Thoracic aorta (tissue), 2 donors: ENCODE measurements around the gene RIBC1. TPM values are rescaled to one million over a fixed set of nuclear protein-coding genes. Genes with fewer than 3 reads are reported as not detected.

Source experiments
- ATAC-seq: fragments of 150-250 bp; one replicate; pipeline ENCODE4 v1.8.0; 2017; ENCODE audit warnings: low read depth; ENCODE audit not compliant: insufficient number of reproducible peaks, low FRiP score
- DNase-seq: peaks from one replicate; pipeline ENCODE4 v3.0.0-alpha.2; 2020; ENCODE audit warnings: low spot score
- H3K27ac ChIP-seq, 2 donors: fragments of 200-600 bp; sonication (generic); 1 replicate in 1 of 2; 2 replicates in 1 of 2; pipeline ENCODE4 v1.5.1; 2016; ENCODE audit warnings: mild to moderate bottlenecking in 2 of 2, moderate library complexity in 2 of 2
- H3K27me3 ChIP-seq: fragments of 200-600 bp; sonication (generic); replicated peaks from 2 replicates; pipeline ENCODE4 v1.6.0; 2016; ENCODE audit warnings: mild to moderate bottlenecking; ENCODE audit not compliant: insufficient read depth
- H3K36me3 ChIP-seq: fragments of 200-600 bp; sonication (generic); one replicate; pipeline ENCODE4 v1.5.1; 2016
- H3K4me1 ChIP-seq, 2 donors: fragments of 200-600 bp; sonication (generic); 1 replicate in 1 of 2; 2 replicates in 1 of 2; pipeline versions ENCODE4 v1.5.1 to v1.6.0; 2016; ENCODE audit warnings: low read depth in 2 of 2, mild to moderate bottlenecking in 1 of 2; ENCODE audit not compliant: control insufficient read depth in 1 of 2
- H3K4me3 ChIP-seq: fragments of 200-600 bp; sonication (generic); 2 replicates; pipeline ENCODE4 v1.5.1; 2016; ENCODE audit warnings: mild to moderate bottlenecking
- H3K9me3 ChIP-seq: fragments of 200-600 bp; sonication (generic); 2 replicates; pipeline ENCODE4 v1.5.1; 2016
- CTCF ChIP-seq: fragments of 200-600 bp; sonication (generic); IDR thresholded peaks from one replicate; pipeline ENCODE4 v1.5.1; 2019; ENCODE audit warnings: antibody characterized with exemption
- total RNA-seq, 2 donors: library from RNA; depleted of rRNA; stranded (reverse); fragments of >200 nt; gene quantifications; one replicate each; pipeline versions ENCODE4 v1.1.0 to v1.2.3, GENCODE V29; 2016

The RIBC1 gene
- total RNA-seq: not detected

- Histone ChIP-seq H3K9me3 (no peaks in the 10 kb centered on the region), H3K4me1 (peaks cover 9 to 22% of the 10 kb centered on the region in 2 donors), H3K36me3 (no peaks in the 10 kb centered on the region), H3K27me3 (no peaks in the 10 kb centered on the region), H3K27ac (peak within 1 kb of the TSS; percentile 83 to 89), H3K4me3 (peak within 1 kb of the TSS; percentile 73)
- ATAC-seq (no peak), DNase-seq (no peak)
- no peak for TF ChIP-seq CTCF
Observed at GRCh38 chrX:53422861-53423306, at the start of gene RIBC1. Gene RIBC1, plus strand, starts transcription at chrX:53422873. Its CDS starts 3,404 bp downstream, at chrX:53426277.

- ATAC-seq: no peak
- DNase-seq: no peak
- Histone ChIP-seq H3K4me3 (no peak overlapping the region), H3K36me3 (no peaks in the 10 kb centered on the region), H3K27ac (no peak overlapping the region), H3K9me3 (no peaks in the 10 kb centered on the region), H3K4me1 (no peaks in the 10 kb centered on the region), H3K27me3 (no peaks in the 10 kb centered on the region)
- no peak for TF ChIP-seq CTCF
Observed at GRCh38 chrX:53373307-53373706, 49.4 kb upstream of the RIBC1 start.

DNA sequence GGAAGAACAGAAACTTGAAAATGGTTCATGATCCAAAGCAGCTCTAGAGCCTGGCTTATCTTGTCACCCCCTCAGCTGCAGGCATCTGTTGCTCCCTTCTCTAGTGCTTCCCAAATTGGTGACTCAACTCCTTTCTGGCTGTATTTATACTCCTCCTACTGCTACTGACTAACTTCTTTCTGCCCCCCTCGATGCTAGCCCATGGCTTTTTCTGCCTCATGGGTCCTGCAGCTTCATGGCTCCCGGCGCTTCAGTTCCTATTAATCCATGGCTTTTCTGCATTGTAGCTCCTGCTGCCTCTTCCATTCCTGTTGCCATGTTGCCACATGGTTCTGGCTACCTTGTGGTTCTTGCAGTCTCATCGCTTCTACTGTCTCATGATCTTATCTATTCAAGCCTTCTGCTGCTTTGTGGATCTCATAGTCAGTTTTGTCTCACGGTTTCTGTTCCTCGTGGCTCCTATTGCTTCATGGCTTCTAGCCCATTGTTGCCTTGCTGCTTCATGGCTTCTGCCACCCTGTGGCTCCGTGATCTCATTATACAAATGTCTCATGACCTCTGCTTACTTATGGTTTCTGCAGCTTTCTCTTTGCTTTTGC is 48.4 kb upstream of the RIBC1 start:
- H3K4me1 ChIP-seq: no peaks in the 10 kb centered on the region
- H3K36me3 ChIP-seq: peaks cover 2% of the 10 kb centered on the region
- DNase-seq: no peak
- no peak overlapping the region for H3K27ac ChIP-seq
- no peaks in the 10 kb centered on the region for H3K9me3 ChIP-seq
- no peaks in the 10 kb centered on the region for H3K27me3 ChIP-seq
- no peak for TF ChIP-seq CTCF
- no peak for ATAC-seq
- H3K4me3 ChIP-seq: no peak overlapping the region

- Histone ChIP-seq H3K4me3 (no peak overlapping the region), H3K27ac (no peak overlapping the region), H3K9me3 (no peaks in the 10 kb centered on the region), H3K4me1 (no peaks in the 10 kb centered on the region), H3K27me3 (no peaks in the 10 kb centered on the region), H3K36me3 (peaks cover 8% of the 10 kb centered on the region)
- no peak for TF ChIP-seq CTCF
- DNase-seq (no peak), ATAC-seq (no peak)
Observed at GRCh38 chrX:53374923-53375322, 47.8 kb upstream of the RIBC1 start.

- H3K4me1 ChIP-seq: no peaks in the 10 kb centered on the region
- ATAC-seq (no peak), DNase-seq (no peak)
- no peak overlapping the region for H3K27ac ChIP-seq
- TF ChIP-seq CTCF: no peak
- H3K27me3 ChIP-seq: no peaks in the 10 kb centered on the region
- no peaks in the 10 kb centered on the region for H3K9me3 ChIP-seq
- H3K36me3 ChIP-seq: peaks cover 18% of the 10 kb centered on the region
- H3K4me3 ChIP-seq: no peak overlapping the region
Observed at GRCh38 chrX:53376888-53377287, 45.8 kb upstream of the RIBC1 start.
